NCI-H187 treated with DMSO at 0.1 percent for 48 hours (cell line): ENCODE measurements around the gene STMN3.
"Not testable (repeated sequence)": the region's sequence is repeated elsewhere in the genome, so short reads cannot be mapped to it uniquely, and the experiment has no call there.

Source experiments
- DNase-seq: peaks from one replicate; lab custom pipeline; 2025; lab: John Stamatoyannopoulos, UW

STMN3 gene

GRCh38 chr20:63678667-63679465 is 25.6 kb upstream of the STMN3 start:
- no peak for DNase-seq

GRCh38 chr20:63678071-63678470 is 24.8 kb upstream of the STMN3 start:
- no peak for DNase-seq

GRCh38 chr20:63675681-63676368 is 22.6 kb upstream of the STMN3 start:
- no peak for DNase-seq

- DNase-seq: no peak
These were observed 20.7 kb upstream of the STMN3 start for GRCh38 chr20:63673951-63674350.

- DNase-seq: no peak
These were observed 19.4 kb upstream of the STMN3 start for GRCh38 chr20:63672666-63673065.

GRCh38 chr20:63671695-63672094 is 18.5 kb upstream of the STMN3 start:
- DNase-seq: not testable (repeated sequence)

GRCh38 chr20:63668351-63668750 is 15.1 kb upstream of the STMN3 start:
- no peak for DNase-seq

GRCh38 chr20:63667858-63668257 is 14.6 kb upstream of the STMN3 start:
- no peak for DNase-seq

GRCh38 chr20:63665708-63666107 is 12.5 kb upstream of the STMN3 start:
- DNase-seq: no peak

- DNase-seq: no peak
These were observed 11.8 kb upstream of the STMN3 start for GRCh38 chr20:63664861-63665594.

GRCh38 chr20:63664143-63664851 is 11.1 kb upstream of the STMN3 start:
- DNase-seq: no peak

- DNase-seq: no peak
These were observed 10.3 kb upstream of the STMN3 start for GRCh38 chr20:63663332-63664066.

GRCh38 chr20:63662813-63663189 is 9.6 kb upstream of the STMN3 start:
- DNase-seq: no peak

- no peak for DNase-seq
These were observed 9.0 kb upstream of the STMN3 start for GRCh38 chr20:63661959-63662812.

GRCh38 chr20:63661108-63661507 is 7.9 kb upstream of the STMN3 start:
- DNase-seq: no peak

- DNase-seq: no peak
These were observed 7.4 kb upstream of the STMN3 start for GRCh38 chr20:63660622-63661021.

GRCh38 chr20:63660174-63660573 is 7.0 kb upstream of the STMN3 start:
- DNase-seq: not testable (repeated sequence)

GRCh38 chr20:63659370-63659769 is 6.1 kb upstream of the STMN3 start:
- DNase-seq: no peak

GRCh38 chr20:63658749-63659187 is 5.5 kb upstream of the STMN3 start:
- DNase-seq: no peak

- DNase-seq: peak; percentile 15
These were observed 4.9 kb upstream of the STMN3 start, which contains the start of gene RTEL1 for GRCh38 chr20:63657937-63658748. Gene RTEL1 (plus strand): TSS chr20:63658312. CDS start chr20:63659403, 1,091 bp downstream.
